Measurements from ENCODE around the gene GNRHR.

DNA sequence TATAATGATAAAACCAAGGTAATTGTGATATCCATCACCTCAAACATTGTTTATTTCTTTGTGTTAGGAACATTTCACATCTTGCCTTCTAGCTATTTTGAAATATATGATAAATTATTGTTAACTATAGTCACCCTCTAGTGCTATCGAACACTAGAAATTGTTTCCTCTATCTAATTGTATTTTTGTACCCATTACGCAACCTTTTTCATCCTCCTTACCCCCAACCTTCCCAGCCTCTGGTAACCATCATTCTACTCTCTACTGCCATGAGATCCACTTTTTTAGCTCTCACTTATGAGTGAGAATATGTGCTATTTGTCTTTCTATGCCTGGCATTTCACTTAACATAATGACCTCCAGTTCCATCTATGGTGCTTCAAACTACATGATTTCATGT is 49.3 kb downstream of the GNRHR start:
- TF ChIP-seq CTCF (IDR thresholded peaks at IDR 0.05; ENCODE audit: borderline replicate concordance, extremely low read depth, low read length, poor library complexity, severe bottlenecking) (no peak), EZH2 (IDR thresholded peaks at IDR 0.05; ENCODE audit: borderline replicate concordance, low read depth, low read length, severe bottlenecking) (no peak)
